Smooth muscle cell (in vitro differentiated cells): ENCODE measurements around the gene TMEM169. TPM values are rescaled to one million over a fixed set of nuclear protein-coding genes. Genes with fewer than 3 reads are reported as not detected.

Experiments used
- DNase-seq: peaks from one replicate; lab custom pipeline; 2025; ENCODE audit not compliant: unreplicated experiment; lab: John Stamatoyannopoulos, UW
- H2AFZ ChIP-seq: fragments of 200-600 bp; sonication (generic); 2 replicates; pipeline ENCODE4 v1.6.0; 2016; ENCODE audit warnings: antibody characterized with exemption, low read depth, mild to moderate bottlenecking
- H3F3A ChIP-seq: fragments of 200-600 bp; sonication (generic); 2 replicates; pipeline ENCODE4 v1.6.0; 2017; ENCODE audit warnings: antibody characterized with exemption, low read depth
- H3K27ac ChIP-seq: fragments of 200-600 bp; sonication (generic); 2 replicates; pipeline ENCODE4 v1.5.1; 2016; ENCODE audit warnings: low read depth, mild to moderate bottlenecking
- H3K27me3 ChIP-seq: fragments of 200-600 bp; sonication (generic); 2 replicates; pipeline ENCODE4 v1.6.1; 2016; ENCODE audit warnings: low read depth, mild to moderate bottlenecking
- H3K36me3 ChIP-seq: fragments of 200-600 bp; sonication (generic); 2 replicates; pipeline ENCODE4 v1.5.1; 2016; ENCODE audit warnings: low read depth
- H3K4me1 ChIP-seq: fragments of 200-600 bp; sonication (generic); 2 replicates; pipeline ENCODE4 v1.5.1; 2016; ENCODE audit warnings: low read depth
- H3K4me2 ChIP-seq: fragments of 200-600 bp; sonication (generic); 2 replicates; pipeline ENCODE4 v1.6.0; 2016; ENCODE audit warnings: mild to moderate bottlenecking
- H3K4me3 ChIP-seq: fragments of 200-600 bp; sonication (generic); 2 replicates; pipeline ENCODE4 v1.5.1; 2016; ENCODE audit warnings: mild to moderate bottlenecking
- H3K79me2 ChIP-seq: fragments of 200-600 bp; sonication (generic); 2 replicates; pipeline ENCODE4 v1.6.0; 2016; ENCODE audit warnings: low read depth, mild to moderate bottlenecking
- H3K9ac ChIP-seq: fragments of 200-600 bp; sonication (generic); 2 replicates; pipeline ENCODE4 v1.6.0; 2016; ENCODE audit warnings: low read depth
- H3K9me3 ChIP-seq: fragments of 200-600 bp; sonication (generic); replicated peaks from 2 replicates; pipeline ENCODE4 v1.5.1; 2016; ENCODE audit warnings: low read depth
- H4K20me1 ChIP-seq: fragments of 200-600 bp; sonication (generic); 2 replicates; pipeline ENCODE4 v1.6.0; 2016; ENCODE audit warnings: low read depth
- WGBS: methylation state at CpG from one replicate; pipeline ENCODE4 v1.1.7; 2016; ENCODE audit warnings: low lambda C conversion rate; 5-methylcytosine and 5-hydroxymethylcytosine counted together
- polyA plus RNA-seq: library from polyadenylated mRNA; unstranded; fragments of >200 nt; fragmentation: Nextera tagmentation; extraction: Ambion mirVana; gene quantifications from 2 replicates; pipeline ENCODE4 v1.2.1, GENCODE V29; 2016
- total RNA-seq: library from RNA; depleted of rRNA; stranded (reverse); fragments of >200 nt; gene quantifications from 2 replicates; pipeline ENCODE4 v1.2.3, GENCODE V29; 2014
- TF ChIP-seq, protein P1 (sequence below): fragments of 200-600 bp; sonication (generic); IDR thresholded peaks from 2 replicates; pipeline ENCODE4 v1.5.1; 2017; ENCODE audit warnings: borderline replicate concordance, mild to moderate bottlenecking, antibody characterized with exemption; ENCODE audit not compliant: insufficient read depth, poor library complexity, severe bottlenecking

TMEM169 gene
- total and polyA plus RNA-seq, 2 experiments from 2014 or later: 3.6 to 5.7 TPM

DNA sequence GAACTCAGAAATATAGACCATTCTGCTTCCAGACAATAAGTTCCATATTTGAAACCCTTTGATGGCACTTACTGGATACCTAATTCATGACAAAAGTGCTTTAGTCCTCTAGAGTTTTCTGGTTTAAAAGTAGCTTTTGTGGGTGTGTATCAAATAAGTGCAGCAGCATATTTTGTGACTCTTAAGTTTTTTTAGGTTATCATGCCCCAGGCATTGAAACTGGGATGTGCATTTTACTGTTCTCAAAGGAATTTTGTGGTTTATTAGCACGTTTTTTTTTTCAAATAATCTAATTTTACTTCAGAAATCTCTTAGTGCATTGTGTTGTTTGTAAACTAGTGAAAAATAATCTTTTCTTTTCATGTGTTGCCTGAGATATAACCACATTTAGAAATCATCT lies 28.9 kb downstream of the TMEM169 start:
- peaks cover 40% of the 10 kb centered on the region for H3K4me1 ChIP-seq
- H3K27ac ChIP-seq: peak overlapping the region; percentile 68
- H3K4me3 ChIP-seq: peak overlapping the region; percentile 75
- H3K36me3 ChIP-seq: no peaks in the 10 kb centered on the region
- H4K20me1 ChIP-seq: peaks cover 9% of the 10 kb centered on the region
- H3K27me3 ChIP-seq: no peaks in the 10 kb centered on the region
- no peak overlapping the region for H2AFZ ChIP-seq
- WGBS: 24% methylated on average over 1 of the region's 1 CpG
- TF ChIP-seq, protein P1, sequence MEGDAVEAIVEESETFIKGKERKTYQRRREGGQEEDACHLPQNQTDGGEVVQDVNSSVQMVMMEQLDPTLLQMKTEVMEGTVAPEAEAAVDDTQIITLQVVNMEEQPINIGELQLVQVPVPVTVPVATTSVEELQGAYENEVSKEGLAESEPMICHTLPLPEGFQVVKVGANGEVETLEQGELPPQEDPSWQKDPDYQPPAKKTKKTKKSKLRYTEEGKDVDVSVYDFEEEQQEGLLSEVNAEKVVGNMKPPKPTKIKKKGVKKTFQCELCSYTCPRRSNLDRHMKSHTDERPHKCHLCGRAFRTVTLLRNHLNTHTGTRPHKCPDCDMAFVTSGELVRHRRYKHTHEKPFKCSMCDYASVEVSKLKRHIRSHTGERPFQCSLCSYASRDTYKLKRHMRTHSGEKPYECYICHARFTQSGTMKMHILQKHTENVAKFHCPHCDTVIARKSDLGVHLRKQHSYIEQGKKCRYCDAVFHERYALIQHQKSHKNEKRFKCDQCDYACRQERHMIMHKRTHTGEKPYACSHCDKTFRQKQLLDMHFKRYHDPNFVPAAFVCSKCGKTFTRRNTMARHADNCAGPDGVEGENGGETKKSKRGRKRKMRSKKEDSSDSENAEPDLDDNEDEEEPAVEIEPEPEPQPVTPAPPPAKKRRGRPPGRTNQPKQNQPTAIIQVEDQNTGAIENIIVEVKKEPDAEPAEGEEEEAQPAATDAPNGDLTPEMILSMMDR: no peak
- peak overlapping the region; percentile 93 for H3K4me2 ChIP-seq
- DNase-seq: no peak
- H3F3A ChIP-seq: peaks cover 33% of the 10 kb centered on the region
- H3K9me3 ChIP-seq: no peaks in the 10 kb centered on the region
- H3K79me2 ChIP-seq: peaks cover 52% of the 10 kb centered on the region
- H3K9ac ChIP-seq: peak overlapping the region; percentile 92

DNA sequence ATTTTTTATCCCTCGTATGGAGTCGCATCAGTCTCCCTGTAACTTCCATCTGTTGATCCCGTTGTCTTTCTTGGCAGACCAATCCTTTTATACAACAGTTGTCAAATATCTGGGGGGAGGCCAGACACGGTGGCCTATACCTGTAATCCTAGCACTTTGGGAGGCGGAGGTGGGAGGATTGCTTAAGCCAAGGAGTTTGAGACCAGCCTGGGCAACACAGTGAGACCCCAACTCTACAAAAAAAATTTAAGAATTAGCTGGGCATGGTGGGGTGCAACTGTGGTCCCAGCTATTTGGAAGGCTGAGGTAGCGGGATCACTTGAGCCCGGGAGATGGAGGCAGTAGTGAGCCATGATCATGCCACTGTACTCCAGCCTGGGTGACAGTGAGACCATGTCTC lies 29.4 kb downstream of the TMEM169 start:
- Histone ChIP-seq H3K27me3 (no peaks in the 10 kb centered on the region), H3K79me2 (peaks cover 57% of the 10 kb centered on the region), H3K36me3 (no peaks in the 10 kb centered on the region), H3K27ac (peak overlapping the region; percentile 68), H3K4me3 (no peak overlapping the region), H3K9me3 (no peaks in the 10 kb centered on the region), H3K9ac (peak overlapping the region; percentile 92), H3K4me2 (peak overlapping the region; percentile 93), H3K4me1 (peaks cover 45% of the 10 kb centered on the region), H3F3A (peaks cover 33% of the 10 kb centered on the region), H2AFZ (no peak overlapping the region), H4K20me1 (peaks cover 9% of the 10 kb centered on the region)
- TF ChIP-seq, protein P1: no peak
- 95% methylated on average over 7 of the region's 7 CpGs for WGBS
- DNase-seq: no peak

DNA sequence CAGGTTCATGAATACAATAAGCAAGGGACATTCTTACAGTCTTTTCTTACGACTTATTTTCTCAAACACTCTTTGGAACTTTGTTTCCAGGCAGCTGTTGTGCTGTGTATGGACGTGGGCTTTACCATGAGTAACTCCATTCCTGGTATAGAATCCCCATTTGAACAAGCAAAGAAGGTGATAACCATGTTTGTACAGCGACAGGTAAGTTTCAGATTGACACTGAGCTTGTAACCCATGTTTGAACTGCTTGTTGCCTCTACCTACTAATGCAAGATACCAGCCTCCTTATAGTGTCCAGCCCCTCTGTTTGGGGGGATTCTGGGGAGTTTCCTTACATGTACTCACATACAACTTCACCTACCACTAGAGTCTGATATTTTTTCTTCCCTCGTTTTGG lies 31.2 kb downstream of the TMEM169 start:
- peaks cover 33% of the 10 kb centered on the region for H3F3A ChIP-seq
- no peaks in the 10 kb centered on the region for H3K9me3 ChIP-seq
- TF ChIP-seq, protein P1: no peak
- no peak overlapping the region for H3K4me3 ChIP-seq
- H2AFZ ChIP-seq: no peak overlapping the region
- DNase-seq: no peak
- H4K20me1 ChIP-seq: peaks cover 9% of the 10 kb centered on the region
- H3K27ac ChIP-seq: peak overlapping the region; percentile 11
- H3K27me3 ChIP-seq: no peaks in the 10 kb centered on the region
- no peak overlapping the region for H3K4me2 ChIP-seq
- peaks cover 52% of the 10 kb centered on the region for H3K4me1 ChIP-seq
- peaks cover 7% of the 10 kb centered on the region for H3K36me3 ChIP-seq
- H3K9ac ChIP-seq: no peak overlapping the region
- H3K79me2 ChIP-seq: peaks cover 75% of the 10 kb centered on the region
- 95% methylated on average over 4 of the region's 4 CpGs for WGBS

DNA sequence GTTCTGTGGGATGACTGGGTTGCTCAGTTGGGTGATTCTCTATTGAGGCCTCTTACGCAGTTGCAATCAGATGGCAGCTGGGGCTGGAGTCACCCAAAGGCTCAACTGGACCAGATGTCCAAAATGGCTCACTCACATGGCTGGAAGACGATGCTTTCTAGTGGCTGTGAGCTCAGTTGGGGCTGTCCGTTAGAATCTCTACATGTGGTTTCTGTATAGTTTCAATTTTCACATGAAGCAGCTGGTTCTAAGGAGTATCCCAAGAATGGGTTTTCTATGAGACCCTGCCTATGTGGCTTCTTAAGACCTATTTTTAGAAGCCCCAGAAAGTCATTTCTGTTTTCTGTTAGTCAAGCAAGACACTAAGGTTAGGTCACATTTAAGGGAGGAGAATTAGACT lies 31.9 kb downstream of the TMEM169 start:
- Histone ChIP-seq H3K9me3 (no peaks in the 10 kb centered on the region), H3K36me3 (peaks cover 12% of the 10 kb centered on the region), H3K9ac (no peak overlapping the region), H3F3A (peaks cover 33% of the 10 kb centered on the region), H4K20me1 (peaks cover 9% of the 10 kb centered on the region), H3K27ac (peak overlapping the region; percentile 45), H3K79me2 (peaks cover 79% of the 10 kb centered on the region), H3K4me2 (no peak overlapping the region), H3K27me3 (no peaks in the 10 kb centered on the region), H2AFZ (no peak overlapping the region), H3K4me1 (peaks cover 47% of the 10 kb centered on the region), H3K4me3 (no peak overlapping the region)
- TF ChIP-seq, protein P1: no peak
- WGBS: 94% methylated on average over 3 of the region's 3 CpGs
- DNase-seq: no peak
